ACHN (cell line): ENCODE results near the gene KRT35.
"Not testable (repeated sequence)": the region's sequence is repeated elsewhere in the genome, so short reads cannot be mapped to it uniquely, and the experiment has no call there.

Experiments used
- DNase-seq: peaks from one replicate; pipeline ENCODE4 v3.0.0-alpha.2; 2015
- in situ Hi-C: cut with HindIII; loops from 2 replicates; pipeline ENCODE4 v1.10.0; 2017; ENCODE audit warnings: low sequenced_read_pairs, low pct_ligation_motif_present, low pct_unique_long_range_greater_than_20kb

KRT35 gene

DNA sequence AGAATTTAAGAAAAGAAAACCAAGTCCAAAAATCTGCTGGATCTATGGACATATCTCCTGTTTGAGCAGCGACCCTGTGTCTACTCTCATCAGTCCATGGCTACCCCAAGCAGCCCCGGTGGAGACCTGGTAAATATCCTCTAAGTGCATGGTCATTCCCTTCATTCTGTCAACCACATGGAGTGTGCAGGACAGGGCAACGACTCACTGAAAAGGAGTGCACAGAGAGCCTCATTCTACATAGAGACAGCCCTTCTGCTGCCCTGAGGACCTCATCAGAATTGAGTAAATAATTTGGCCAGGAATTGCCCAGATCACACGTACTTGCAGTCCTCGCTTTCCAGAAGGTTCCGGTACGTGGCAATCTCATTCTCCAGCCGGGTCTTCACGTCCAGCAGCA lies 43.2 kb downstream of the KRT35 start:
- DNase-seq = no peak
- in situ Hi-C loops = no loop called here

DNA sequence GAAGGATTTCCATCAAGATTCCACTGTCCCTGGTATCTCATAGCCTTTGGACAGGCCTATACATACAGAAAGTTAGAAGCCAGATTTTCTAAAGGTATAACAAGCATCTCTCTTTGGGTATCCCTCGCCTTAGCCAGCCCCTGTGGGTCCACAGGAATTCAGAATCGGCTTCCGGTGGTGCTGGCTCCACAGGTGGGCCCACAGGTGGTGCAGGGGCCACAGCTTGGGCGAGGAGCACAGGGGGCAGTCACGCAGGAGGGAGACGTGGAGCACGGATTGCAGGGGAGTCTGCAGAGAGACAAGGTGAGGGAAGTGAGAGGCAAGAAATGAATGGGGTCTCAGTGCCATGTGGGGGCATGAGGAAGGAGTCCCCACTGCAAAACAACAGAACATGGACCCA lies 43.7 kb downstream of the KRT35 start:
- DNase-seq = no peak
- in situ Hi-C loops = no loop called here

DNA sequence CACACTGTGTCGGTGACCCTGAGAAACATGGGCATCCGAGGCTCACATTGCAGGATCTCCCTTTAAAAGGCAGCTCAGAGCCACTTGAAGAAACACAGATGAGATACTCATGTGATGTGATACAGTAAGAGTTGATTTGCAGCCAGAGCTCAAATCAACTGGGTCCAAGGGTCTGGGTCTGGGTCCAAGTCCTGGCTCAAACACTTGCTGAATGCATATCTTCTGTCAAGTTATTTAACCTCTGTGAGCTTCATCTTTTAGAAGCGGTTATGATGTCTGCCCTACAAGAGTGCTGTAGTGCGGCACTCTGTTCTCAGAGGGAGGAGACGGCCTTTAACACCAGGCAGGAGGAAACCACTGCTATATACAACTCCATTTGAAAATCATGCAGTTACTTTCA lies 46.5 kb downstream of the KRT35 start:
- in situ Hi-C loops = no loop called here
- DNase-seq = no peak

DNA sequence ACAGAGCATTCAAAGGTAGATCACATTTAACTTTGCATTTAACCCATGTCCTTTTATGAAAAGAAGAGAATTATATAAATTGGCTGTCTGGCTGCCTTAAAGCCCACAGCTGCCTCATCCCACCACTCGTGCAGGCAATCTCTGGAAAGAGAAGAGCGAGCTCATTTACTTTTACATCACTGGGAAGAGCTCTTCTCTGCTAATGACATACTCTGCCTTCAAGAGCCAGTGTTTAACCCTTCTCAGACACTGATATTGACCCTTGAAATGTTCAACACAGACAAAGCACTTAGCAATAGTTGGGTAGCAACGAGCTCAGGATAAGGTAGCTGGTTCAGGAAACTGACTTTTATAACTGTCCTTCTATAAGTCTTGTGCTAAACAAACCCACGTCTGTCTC lies 46.9 kb downstream of the KRT35 start:
- DNase-seq = no peak
- in situ Hi-C loops = no loop called here

DNA sequence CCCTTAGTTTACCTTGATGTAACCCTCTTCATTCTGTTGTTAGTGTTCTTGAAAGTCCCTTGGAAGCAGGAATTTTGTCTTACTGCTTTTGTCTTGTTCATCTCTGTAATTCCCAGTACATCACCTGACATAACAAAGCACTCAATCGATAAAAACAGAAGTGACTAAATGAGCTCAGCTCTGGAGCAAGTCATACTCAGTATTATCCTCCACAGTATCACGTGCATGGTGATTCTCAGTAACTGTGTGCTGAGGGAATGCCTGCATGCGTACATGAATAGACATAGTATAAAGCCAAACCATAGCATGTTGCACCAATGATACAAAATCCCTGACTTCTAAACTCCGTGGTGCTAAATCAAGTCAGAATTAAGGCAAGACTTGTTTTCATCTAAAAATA lies 47.4 kb downstream of the KRT35 start:
- in situ Hi-C loops = no loop called here
- no peak for DNase-seq

DNA sequence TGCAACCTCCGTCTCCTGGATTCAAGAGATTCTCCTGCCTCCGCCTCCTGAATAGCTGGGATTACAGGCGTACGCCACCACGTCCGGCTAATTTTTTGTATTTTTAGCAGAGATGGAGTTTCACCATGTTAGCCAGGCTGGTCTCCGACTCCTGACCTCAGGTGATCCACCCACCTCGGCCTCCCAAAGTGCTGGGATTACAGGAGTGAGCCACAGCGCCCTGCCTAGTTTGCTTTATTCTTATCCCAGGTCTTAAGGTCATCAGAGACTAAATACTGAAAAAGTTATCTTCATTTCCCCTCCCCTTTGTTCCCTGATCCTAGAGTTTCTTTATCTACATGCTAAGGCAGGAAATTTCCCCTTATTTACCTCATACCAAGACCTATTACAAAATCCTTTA lies 50.6 kb downstream of the KRT35 start:
- in situ Hi-C loops, DNase-seq: not testable (repeated sequence)

DNA sequence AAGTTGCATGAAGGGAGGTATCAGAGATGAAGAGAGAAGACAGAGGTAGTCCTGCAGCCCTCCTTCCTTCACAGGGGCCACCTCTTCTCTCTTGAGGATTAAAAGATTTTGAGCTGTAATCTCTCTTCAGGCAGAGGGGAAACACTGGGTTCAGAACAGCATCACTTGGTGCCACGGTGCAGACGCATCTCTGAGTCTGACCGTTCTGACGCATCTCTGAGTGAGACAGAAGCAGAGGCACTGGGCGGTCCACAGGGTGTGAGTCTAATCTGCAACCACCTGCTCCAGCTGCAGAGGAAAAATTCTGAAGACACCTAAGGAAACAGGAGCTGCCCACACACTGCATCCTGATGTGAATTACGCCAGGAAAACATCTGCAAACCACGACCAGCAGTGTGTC lies 51.3 kb downstream of the KRT35 start:
- DNase-seq = no peak

DNA sequence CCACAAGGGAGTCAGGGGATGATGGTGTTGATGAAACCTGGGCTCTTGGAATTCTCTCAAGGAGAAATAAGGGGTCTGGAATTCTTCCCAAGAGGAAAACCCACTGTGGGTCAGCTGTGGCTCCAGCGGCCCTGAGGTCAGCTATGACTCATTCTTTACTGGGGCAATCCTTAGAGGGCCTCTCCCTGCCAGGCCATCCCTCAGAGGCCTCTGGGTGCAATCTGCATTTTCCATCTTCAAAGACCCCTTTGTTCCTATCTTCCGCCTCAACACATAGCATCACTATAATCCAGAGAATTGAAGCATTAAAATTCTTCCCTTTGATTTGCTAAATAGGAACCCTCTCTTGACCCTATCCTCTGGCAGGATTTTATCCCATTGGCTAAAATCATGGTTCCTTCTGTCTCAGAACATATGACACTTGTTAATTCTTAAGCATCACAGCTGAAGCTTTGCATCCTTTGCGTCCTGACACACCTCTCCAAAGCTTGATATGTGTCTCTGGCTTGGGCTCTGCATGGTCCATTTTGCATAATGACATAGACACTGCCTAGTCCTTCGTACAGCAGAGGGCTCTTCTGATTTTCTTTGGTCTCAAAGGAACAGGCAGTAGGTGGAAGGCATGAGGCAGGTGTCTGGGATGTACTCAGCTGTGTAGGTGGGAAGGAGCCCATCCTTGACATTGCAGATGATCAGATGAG lies 52.2 kb downstream of the KRT35 start:
- in situ Hi-C loops = no loop called here
- DNase-seq = no peak

More for the DNA sequence above, 51.3 kb downstream of the KRT35 start:
- in situ Hi-C loops = no loop called here
